Thoracic aorta (tissue), 2 donors: ENCODE results near the gene SMCO1. TPM values are rescaled to one million over a fixed set of nuclear protein-coding genes. Genes with fewer than 3 reads are reported as not detected.

Experiments used
- ATAC-seq: fragments of 150-250 bp; one replicate; pipeline ENCODE4 v1.8.0; 2017; ENCODE audit warnings: low read depth; ENCODE audit not compliant: insufficient number of reproducible peaks, low FRiP score
- DNase-seq: peaks from one replicate; pipeline ENCODE4 v3.0.0-alpha.2; 2020; ENCODE audit warnings: low spot score
- H3K27ac ChIP-seq, 2 donors: fragments of 200-600 bp; sonication (generic); 1 replicate in 1 of 2; 2 replicates in 1 of 2; pipeline ENCODE4 v1.5.1; 2016; ENCODE audit warnings: mild to moderate bottlenecking in 2 of 2, moderate library complexity in 2 of 2
- H3K27me3 ChIP-seq: fragments of 200-600 bp; sonication (generic); replicated peaks from 2 replicates; pipeline ENCODE4 v1.6.0; 2016; ENCODE audit warnings: mild to moderate bottlenecking; ENCODE audit not compliant: insufficient read depth
- H3K36me3 ChIP-seq: fragments of 200-600 bp; sonication (generic); one replicate; pipeline ENCODE4 v1.5.1; 2016
- H3K4me1 ChIP-seq, 2 donors: fragments of 200-600 bp; sonication (generic); 1 replicate in 1 of 2; 2 replicates in 1 of 2; pipeline versions ENCODE4 v1.5.1 to v1.6.0; 2016; ENCODE audit warnings: low read depth in 2 of 2, mild to moderate bottlenecking in 1 of 2; ENCODE audit not compliant: control insufficient read depth in 1 of 2
- H3K4me3 ChIP-seq: fragments of 200-600 bp; sonication (generic); 2 replicates; pipeline ENCODE4 v1.5.1; 2016; ENCODE audit warnings: mild to moderate bottlenecking
- H3K9me3 ChIP-seq: fragments of 200-600 bp; sonication (generic); 2 replicates; pipeline ENCODE4 v1.5.1; 2016
- CTCF ChIP-seq: fragments of 200-600 bp; sonication (generic); IDR thresholded peaks from one replicate; pipeline ENCODE4 v1.5.1; 2019; ENCODE audit warnings: antibody characterized with exemption
- total RNA-seq, 2 donors: library from RNA; depleted of rRNA; stranded (reverse); fragments of >200 nt; gene quantifications; one replicate each; pipeline versions ENCODE4 v1.1.0 to v1.2.3, GENCODE V29; 2016

SMCO1 gene
- total RNA-seq, 2 donors from 2014 or later = not detected

- H3K4me3 ChIP-seq = peak overlapping the region; percentile 91
- H3K27ac ChIP-seq = peak overlapping the region in 1 of 2 donors; percentile 37
- no peaks in the 10 kb centered on the region for H3K36me3 ChIP-seq
- TF ChIP-seq CTCF = no peak
- ATAC-seq = no peak
- H3K27me3 ChIP-seq = no peaks in the 10 kb centered on the region
- DNase-seq = no peak
- no peaks in the 10 kb centered on the region for H3K9me3 ChIP-seq
- peaks cover 11 to 30% of the 10 kb centered on the region in 2 donors for H3K4me1 ChIP-seq
Measured at GRCh38 chr3:196499807-196500524, 15.2 kb downstream of the SMCO1 start.

- no peaks in the 10 kb centered on the region for H3K27me3 ChIP-seq
- peaks cover 11 to 26% of the 10 kb centered on the region in 2 donors for H3K4me1 ChIP-seq
- DNase-seq (no peak), ATAC-seq (no peak)
- no peaks in the 10 kb centered on the region for H3K9me3 ChIP-seq
- TF ChIP-seq CTCF = no peak
- H3K36me3 ChIP-seq = no peaks in the 10 kb centered on the region
- peak overlapping the region in 1 of 2 donors; percentile 37 for H3K27ac ChIP-seq
- H3K4me3 ChIP-seq = peak overlapping the region; percentile 91
Measured at GRCh38 chr3:196499061-196499460, 16.1 kb downstream of the SMCO1 start.

GRCh38 chr3:196498297-196498696 is 16.8 kb downstream of the SMCO1 start:
- TF ChIP-seq CTCF = no peak
- Histone ChIP-seq H3K27me3 (no peaks in the 10 kb centered on the region), H3K36me3 (no peaks in the 10 kb centered on the region), H3K9me3 (no peaks in the 10 kb centered on the region), H3K4me1 (peaks cover 11 to 25% of the 10 kb centered on the region in 2 donors), H3K4me3 (no peak overlapping the region), H3K27ac (no peak overlapping the region)
- DNase-seq (no peak), ATAC-seq (no peak)

GRCh38 chr3:196496183-196496582 is 19.0 kb downstream of the SMCO1 start:
- H3K27me3 ChIP-seq = no peaks in the 10 kb centered on the region
- TF ChIP-seq CTCF = no peak
- no peak overlapping the region for H3K4me3 ChIP-seq
- no peaks in the 10 kb centered on the region for H3K36me3 ChIP-seq
- DNase-seq (no peak), ATAC-seq (no peak)
- H3K4me1 ChIP-seq = peaks cover 11 to 26% of the 10 kb centered on the region in 2 donors
- no peaks in the 10 kb centered on the region for H3K9me3 ChIP-seq
- H3K27ac ChIP-seq = no peak overlapping the region

- ATAC-seq = no peak
- no peaks in the 10 kb centered on the region for H3K36me3 ChIP-seq
- no peaks in the 10 kb centered on the region for H3K27me3 ChIP-seq
- DNase-seq = no peak
- H3K27ac ChIP-seq = no peak overlapping the region
- TF ChIP-seq CTCF = no peak
- peaks cover 6 to 23% of the 10 kb centered on the region in 2 donors for H3K4me1 ChIP-seq
- no peaks in the 10 kb centered on the region for H3K9me3 ChIP-seq
- H3K4me3 ChIP-seq = no peak overlapping the region
Measured at GRCh38 chr3:196493292-196493691, 21.9 kb downstream of the SMCO1 start.
